Transverse colon (tissue), 3 donors: ENCODE data around the gene RMND1.

Source experiments
- CTCF ChIP-seq, 5 experiments: fragments of 200-600 bp in 3 of 5; fragments of 450-650 bp in 2 of 5; sonication (generic) in 3 of 5; IDR thresholded peaks; 1 replicate in 2 of 5; 2 replicates in 3 of 5; pipeline ENCODE4 v1.5.1; 2016 to 2017; ENCODE audit warnings: antibody characterized with exemption in 5 of 5, inconsistent platforms in 3 of 5, mild to moderate bottlenecking in 2 of 5, moderate library complexity in 1 of 5
- POLR2A ChIP-seq: fragments of 450-650 bp; IDR thresholded peaks from one replicate; pipeline ENCODE4 v1.6.1; 2016; ENCODE audit warnings: antibody characterized with exemption, mild to moderate bottlenecking, moderate library complexity

GRCh38 chr6:151428093-151428735 is 23.7 kb downstream of the RMND1 start:
- TF ChIP-seq CTCF (IDR thresholded peaks at IDR 0.05) (no peak), POLR2A (no peak)
